Effector memory CD4-positive, alpha-beta T cell (primary cell): ENCODE data around the gene MMP19.

Experiments
- DNase-seq, 3 donors: peaks; one replicate each; pipeline ENCODE4 v3.0.0-alpha.2; 2020
- H3K27ac ChIP-seq: 2 replicates; pipeline ENCODE4 v1.7.0; 2013; ENCODE audit warnings: mild to moderate bottlenecking, low read length, moderate library complexity; ENCODE audit not compliant: insufficient read depth, poor library complexity, severe bottlenecking
- H3K27me3 ChIP-seq: replicated peaks from 2 replicates; pipeline ENCODE4 v1.7.0; 2013; ENCODE audit warnings: mild to moderate bottlenecking, low read length; ENCODE audit not compliant: insufficient read depth, control insufficient read depth, poor library complexity, severe bottlenecking
- H3K36me3 ChIP-seq: 2 replicates; pipeline ENCODE4 v1.7.0; 2013; ENCODE audit warnings: mild to moderate bottlenecking, low read length, moderate library complexity; ENCODE audit not compliant: control insufficient read depth, insufficient read depth
- H3K4me1 ChIP-seq: 2 replicates; pipeline ENCODE4 v1.7.0; 2013; ENCODE audit warnings: low read length, mild to moderate bottlenecking; ENCODE audit not compliant: control insufficient read depth, insufficient read depth, poor library complexity, severe bottlenecking
- H3K4me3 ChIP-seq: 2 replicates; pipeline ENCODE4 v1.7.0; 2013; ENCODE audit warnings: low read length, low read depth, mild to moderate bottlenecking; ENCODE audit not compliant: insufficient read depth, poor library complexity, severe bottlenecking
- H3K9me3 ChIP-seq: 2 replicates; pipeline ENCODE4 v1.7.0; 2013; ENCODE audit warnings: mild to moderate bottlenecking, low read length, moderate library complexity; ENCODE audit not compliant: control insufficient read depth

Gene MMP19

GRCh38 chr12:55788546-55788945, 54.2 kb downstream of the MMP19 start:
- H3K9me3 ChIP-seq, result no peaks in the 10 kb centered on the region
- no peaks in the 10 kb centered on the region for H3K4me1 ChIP-seq
- H3K36me3 ChIP-seq, result peaks cover 48% of the 10 kb centered on the region
- H3K27ac ChIP-seq, result no peak overlapping the region
- DNase-seq, result no peak
- H3K4me3 ChIP-seq, result no peak overlapping the region
- no peaks in the 10 kb centered on the region for H3K27me3 ChIP-seq
